Type B pancreatic cell (in vitro differentiated cells): ENCODE results near the gene UFSP1. TPM values are rescaled to one million over a fixed set of nuclear protein-coding genes. Genes with fewer than 3 reads are reported as not detected.
A peak's percentile ranks its signal among the peaks of the same experiment; 100 is the strongest.

Experiments used
- DNase-seq: peaks from one replicate; pipeline ENCODE4 v3.0.0; 2021; ENCODE audit warnings: mixed read lengths; ENCODE audit not compliant: unreplicated experiment; ENCODE audit errors: extremely low spot score
- H3K27ac Mint-ChIP-seq: 2 replicates; pipeline ENCODE4 v1.8.0; 2021; ENCODE audit warnings: mild to moderate bottlenecking, mixed read lengths
- H3K27me3 Mint-ChIP-seq: 2 replicates; pipeline ENCODE4 v1.8.0; 2021; ENCODE audit warnings: mixed read lengths
- H3K36me3 Mint-ChIP-seq: 2 replicates; pipeline ENCODE4 v1.8.0; 2021; ENCODE audit warnings: mixed read lengths
- H3K4me1 Mint-ChIP-seq: one replicate; pipeline ENCODE4 v1.8.0; 2021; ENCODE audit warnings: mixed read lengths; ENCODE audit not compliant: unreplicated experiment
- H3K4me3 Mint-ChIP-seq: 2 replicates; pipeline ENCODE4 v1.8.0; 2021; ENCODE audit warnings: mild to moderate bottlenecking, mixed read lengths
- H3K9me3 Mint-ChIP-seq: 2 replicates; pipeline ENCODE4 v1.8.0; 2021; ENCODE audit warnings: mixed read lengths
- CTCF ChIP-seq: fragments of 200-600 bp; sonication (generic); conservative IDR thresholded peaks from 2 replicates; pipeline ENCODE4 v1.5.0; 2021; ENCODE audit warnings: antibody characterized with exemption, mild to moderate bottlenecking
- total RNA-seq: library from RNA; stranded (reverse); gene quantifications from 2 replicates; pipeline ENCODE4 v1.2.1, GENCODE V29; 2021; ENCODE audit warnings: low replicate concordance

Gene UFSP1
- total RNA-seq, 1 donor from 2014 or later, result 6.3 TPM

GRCh38 chr7:100873599-100874299, 15.8 kb downstream of the UFSP1 start:
- H3K4me3 Mint-ChIP-seq, result peak overlapping the region; percentile 99
- peaks cover 39% of the 10 kb centered on the region for H3K36me3 Mint-ChIP-seq
- no peak for TF ChIP-seq CTCF
- no peaks in the 10 kb centered on the region for H3K9me3 Mint-ChIP-seq
- H3K27me3 Mint-ChIP-seq, result no peaks in the 10 kb centered on the region
- DNase-seq, result no peak
- H3K4me1 Mint-ChIP-seq, result peaks cover 30% of the 10 kb centered on the region
- peak overlapping the region; percentile 99 for H3K27ac Mint-ChIP-seq

GRCh38 chr7:100867776-100868485, 21.6 kb downstream of the UFSP1 start:
- peak overlapping the region; percentile 98 for H3K27ac Mint-ChIP-seq
- H3K4me3 Mint-ChIP-seq, result peak overlapping the region; percentile 97
- H3K27me3 Mint-ChIP-seq, result no peaks in the 10 kb centered on the region
- TF ChIP-seq CTCF, result no peak
- H3K9me3 Mint-ChIP-seq, result no peaks in the 10 kb centered on the region
- H3K36me3 Mint-ChIP-seq, result peaks cover 12% of the 10 kb centered on the region
- H3K4me1 Mint-ChIP-seq, result peaks cover 9% of the 10 kb centered on the region
- no peak for DNase-seq

GRCh38 chr7:100867040-100867775, 22.3 kb downstream of the UFSP1 start, which contains the start of gene TRIP6:
TSS of gene TRIP6 (plus strand) at chr7:100867387. CDS start at chr7:100867498, 111 bp downstream.
- no peaks in the 10 kb centered on the region for H3K27me3 Mint-ChIP-seq
- no peak for TF ChIP-seq CTCF
- H3K4me1 Mint-ChIP-seq, result peaks cover 9% of the 10 kb centered on the region
- peak within 1 kb of the TSS; percentile 98 for H3K27ac Mint-ChIP-seq
- DNase-seq, result peak; percentile 84
- peaks cover 11% of the 10 kb centered on the region for H3K36me3 Mint-ChIP-seq
- H3K4me3 Mint-ChIP-seq, result peak within 1 kb of the TSS; percentile 97
- H3K9me3 Mint-ChIP-seq, result no peaks in the 10 kb centered on the region

- H3K27me3 Mint-ChIP-seq, result no peaks in the 10 kb centered on the region
- TF ChIP-seq CTCF, result no peak
- peak overlapping the region; percentile 98 for H3K27ac Mint-ChIP-seq
- peak overlapping the region; percentile 97 for H3K4me3 Mint-ChIP-seq
- H3K9me3 Mint-ChIP-seq, result no peaks in the 10 kb centered on the region
- H3K36me3 Mint-ChIP-seq, result peaks cover 9% of the 10 kb centered on the region
- H3K4me1 Mint-ChIP-seq, result peaks cover 9% of the 10 kb centered on the region
- no peak for DNase-seq
These were observed 22.8 kb downstream of the UFSP1 start for GRCh38 chr7:100866729-100867039.

- DNase-seq, result no peak
- Mint-ChIP-seq H3K36me3 (peaks cover 6% of the 10 kb centered on the region), H3K4me1 (peaks cover 9% of the 10 kb centered on the region), H3K27ac (peak overlapping the region; percentile 98), H3K4me3 (peak overlapping the region; percentile 97), H3K9me3 (no peaks in the 10 kb centered on the region), H3K27me3 (no peaks in the 10 kb centered on the region)
- no peak for TF ChIP-seq CTCF
These were observed 23.4 kb downstream of the UFSP1 start for GRCh38 chr7:100865938-100866728.
